GM23338 (cell line): Measurements from ENCODE around the gene IL13. TPM values are rescaled to one million over a fixed set of nuclear protein-coding genes. Genes with fewer than 3 reads are reported as not detected.

Experiments
- ATAC-seq: fragments of 200-7000 bp; cut with Tn5 transposase; 3 replicates; pipeline ENCODE4 v1.9.1; 2020
- DNase-seq: peaks from one replicate; pipeline ENCODE4 v3.0.0-alpha.2; 2015; ENCODE audit warnings: low spot score
- H2AFZ ChIP-seq: fragments of 200-600 bp; sonication (generic); 2 replicates; pipeline ENCODE4 v1.8.0; 2016; ENCODE audit warnings: antibody characterized with exemption, mild to moderate bottlenecking, moderate library complexity
- H3F3A ChIP-seq: fragments of 200-600 bp; sonication (generic); replicated peaks from 2 replicates; pipeline ENCODE4 v1.8.0; 2017; ENCODE audit warnings: antibody characterized with exemption, mixed run types, low read depth
- H3K27ac ChIP-seq: fragments of 200-600 bp; sonication (generic); 2 replicates; pipeline ENCODE4 v1.6.1; 2016; ENCODE audit warnings: low read depth
- H3K27me3 ChIP-seq: fragments of 200-600 bp; sonication (generic); 2 replicates; pipeline ENCODE4 v1.8.0; 2016; ENCODE audit warnings: mild to moderate bottlenecking, mixed run types, moderate library complexity; ENCODE audit not compliant: insufficient read depth
- H3K36me3 ChIP-seq: fragments of 200-600 bp; sonication (generic); 2 replicates; pipeline ENCODE4 v1.8.0; 2016; ENCODE audit warnings: mild to moderate bottlenecking; ENCODE audit not compliant: insufficient read depth
- H3K4me1 ChIP-seq: fragments of 200-600 bp; sonication (generic); 2 replicates; pipeline ENCODE4 v1.8.0; 2016; ENCODE audit warnings: mild to moderate bottlenecking, moderate library complexity; ENCODE audit not compliant: insufficient read depth
- H3K4me2 ChIP-seq: fragments of 200-600 bp; sonication (generic); 2 replicates; pipeline ENCODE4 v1.7.1; 2017; ENCODE audit warnings: mixed run types
- H3K4me3 ChIP-seq: fragments of 200-600 bp; sonication (generic); 2 replicates; pipeline ENCODE4 v1.6.1; 2016; ENCODE audit warnings: mixed run types
- H3K79me2 ChIP-seq: fragments of 200-600 bp; sonication (generic); replicated peaks from 2 replicates; pipeline ENCODE4 v1.8.0; 2017; ENCODE audit warnings: mild to moderate bottlenecking; ENCODE audit not compliant: insufficient read depth
- H3K9me2 ChIP-seq: fragments of 200-600 bp; sonication (generic); 2 replicates; pipeline ENCODE4 v1.8.0; 2017; ENCODE audit not compliant: insufficient read depth
- H4K20me1 ChIP-seq: fragments of 200-600 bp; sonication (generic); replicated peaks from 2 replicates; pipeline ENCODE4 v1.8.0; 2017; ENCODE audit warnings: mild to moderate bottlenecking; ENCODE audit not compliant: insufficient read depth
- H3K27ac Mint-ChIP-seq: 2 replicates; pipeline ENCODE4 v1.8.0; 2020; ENCODE audit warnings: inconsistent platforms, mild to moderate bottlenecking, moderate library complexity, mixed read lengths
- H3K27me3 Mint-ChIP-seq: 3 replicates; pipeline ENCODE4 v1.8.0; 2022; ENCODE audit warnings: low read depth, mild to moderate bottlenecking, moderate library complexity, mixed read lengths, inconsistent platforms; ENCODE audit not compliant: insufficient read depth, poor library complexity
- H3K36me3 Mint-ChIP-seq: 3 replicates; pipeline ENCODE4 v1.8.0; 2021; ENCODE audit warnings: low read depth, mild to moderate bottlenecking, inconsistent platforms, moderate library complexity, mixed read lengths
- H3K4me1 Mint-ChIP-seq: 3 replicates; pipeline ENCODE4 v1.8.0; 2020; ENCODE audit warnings: mild to moderate bottlenecking, inconsistent platforms, mixed read lengths
- H3K4me3 Mint-ChIP-seq: 3 replicates; pipeline ENCODE4 v1.8.0; 2021; ENCODE audit warnings: moderate library complexity, mild to moderate bottlenecking, inconsistent platforms, mixed read lengths
- H3K9me3 Mint-ChIP-seq: 3 replicates; pipeline ENCODE4 v1.8.0; 2020; ENCODE audit warnings: moderate library complexity, mild to moderate bottlenecking, inconsistent platforms, mixed read lengths
- NANOG ChIP-seq: IDR thresholded peaks from 2 replicates; pipeline ENCODE4 v1.6.1; 2016; ENCODE audit warnings: antibody characterized with exemption, borderline replicate concordance
- ZNF114 ChIP-seq: fragments of 250-450 bp; sonication (Bioruptor Pico); IDR thresholded peaks from 2 replicates; pipeline ENCODE4 v1.5.0; 2020; ENCODE audit warnings: mild to moderate bottlenecking, moderate library complexity
- ZNF331 ChIP-seq: fragments of 250-450 bp; sonication (Bioruptor Pico); IDR thresholded peaks from 2 replicates; pipeline ENCODE4 v1.5.0; 2020; ENCODE audit warnings: low read depth, mild to moderate bottlenecking, moderate library complexity
- ZNF462 ChIP-seq: fragments of 250-450 bp; sonication (Bioruptor Pico); IDR thresholded peaks from 2 replicates; pipeline ENCODE4 v1.5.0; 2020; ENCODE audit warnings: mild to moderate bottlenecking, moderate library complexity
- polyA plus RNA-seq: library from polyadenylated mRNA; unstranded; fragments of >200 nt; fragmentation: Nextera tagmentation; extraction: Ambion mirVana; gene quantifications from 2 replicates; pipeline ENCODE4 v1.2.1, GENCODE V29; 2016
- total RNA-seq: library from RNA; depleted of rRNA; stranded (reverse); fragments of >200 nt; shearing (Covaris generic); gene quantifications from 2 replicates; pipeline ENCODE4 v1.2.3, GENCODE V29; 2014
- TF ChIP-seq, protein P1 (sequence below): IDR thresholded peaks from one replicate; pipeline ENCODE4 v1.6.1; 2018; ENCODE audit warnings: antibody characterized with exemption; ENCODE audit not compliant: unreplicated experiment
- TF ChIP-seq, protein P2 (sequence below): IDR thresholded peaks from 2 replicates; pipeline ENCODE4 v1.6.1; 2016; ENCODE audit warnings: antibody characterized with exemption

IL13 gene
- total and polyA plus RNA-seq, 2 experiments from 2014 or later, result not detected

DNA sequence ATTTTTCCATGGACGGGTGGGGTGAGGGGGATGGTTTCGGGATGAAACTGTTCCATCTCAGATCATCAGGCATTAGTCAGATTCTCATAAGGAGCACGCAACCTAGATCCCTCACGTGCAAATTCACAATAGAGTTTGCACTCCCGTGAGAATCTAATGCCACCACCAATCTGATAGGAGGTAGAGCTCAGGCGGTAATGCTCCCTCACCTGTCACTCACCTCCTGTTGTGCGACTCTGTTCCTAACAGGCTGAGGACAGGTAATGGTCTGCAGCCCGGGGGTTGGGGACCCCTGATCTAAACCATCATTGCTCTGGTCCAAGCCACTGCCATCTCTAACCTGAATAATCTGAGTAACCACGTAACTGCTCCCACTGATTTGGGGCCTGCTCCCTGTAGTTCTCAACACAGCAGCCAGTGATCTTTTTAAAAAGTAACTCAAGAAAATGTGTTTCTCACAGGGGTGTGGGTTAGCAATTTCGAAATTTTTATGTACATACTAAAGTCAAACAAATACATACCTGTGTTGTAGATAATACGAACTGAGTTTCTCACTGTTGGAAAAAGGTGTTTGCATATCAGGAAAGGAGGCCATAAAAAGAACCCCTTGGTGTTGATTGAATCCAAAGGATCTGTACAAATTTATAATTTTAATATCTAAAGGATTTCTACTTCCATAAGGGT, 11.2 kb upstream of the IL13 start:
- H2AFZ ChIP-seq, result no peak overlapping the region
- H3K36me3 ChIP-seq, result peaks cover 4% of the 10 kb centered on the region
- H3K4me1 Mint-ChIP-seq, result peaks cover 18% of the 10 kb centered on the region
- no peak overlapping the region for H3K4me3 Mint-ChIP-seq
- H3K27me3 ChIP-seq, result no peaks in the 10 kb centered on the region
- H3K9me2 ChIP-seq, result no peaks in the 10 kb centered on the region
- no peak overlapping the region for H3K27ac Mint-ChIP-seq
- DNase-seq (no peak), ATAC-seq (no peak)
- H3K79me2 ChIP-seq, result no peaks in the 10 kb centered on the region
- no peaks in the 10 kb centered on the region for H4K20me1 ChIP-seq
- H3F3A ChIP-seq, result no peaks in the 10 kb centered on the region
- H3K9me3 Mint-ChIP-seq, result peaks cover 11% of the 10 kb centered on the region; the same call in 2 of the 3 replicates
- no peak overlapping the region for H3K4me3 ChIP-seq
- H3K4me1 ChIP-seq, result peaks cover 18% of the 10 kb centered on the region
- H3K27ac ChIP-seq, result no peak overlapping the region
- TF ChIP-seq NANOG (no peak), ZNF331 (CRISPR knock-in tag) (no peak), ZNF462 (CRISPR knock-in tag) (no peak), ZNF114 (CRISPR knock-in tag) (no peak)
- TF ChIP-seq, protein P1, sequence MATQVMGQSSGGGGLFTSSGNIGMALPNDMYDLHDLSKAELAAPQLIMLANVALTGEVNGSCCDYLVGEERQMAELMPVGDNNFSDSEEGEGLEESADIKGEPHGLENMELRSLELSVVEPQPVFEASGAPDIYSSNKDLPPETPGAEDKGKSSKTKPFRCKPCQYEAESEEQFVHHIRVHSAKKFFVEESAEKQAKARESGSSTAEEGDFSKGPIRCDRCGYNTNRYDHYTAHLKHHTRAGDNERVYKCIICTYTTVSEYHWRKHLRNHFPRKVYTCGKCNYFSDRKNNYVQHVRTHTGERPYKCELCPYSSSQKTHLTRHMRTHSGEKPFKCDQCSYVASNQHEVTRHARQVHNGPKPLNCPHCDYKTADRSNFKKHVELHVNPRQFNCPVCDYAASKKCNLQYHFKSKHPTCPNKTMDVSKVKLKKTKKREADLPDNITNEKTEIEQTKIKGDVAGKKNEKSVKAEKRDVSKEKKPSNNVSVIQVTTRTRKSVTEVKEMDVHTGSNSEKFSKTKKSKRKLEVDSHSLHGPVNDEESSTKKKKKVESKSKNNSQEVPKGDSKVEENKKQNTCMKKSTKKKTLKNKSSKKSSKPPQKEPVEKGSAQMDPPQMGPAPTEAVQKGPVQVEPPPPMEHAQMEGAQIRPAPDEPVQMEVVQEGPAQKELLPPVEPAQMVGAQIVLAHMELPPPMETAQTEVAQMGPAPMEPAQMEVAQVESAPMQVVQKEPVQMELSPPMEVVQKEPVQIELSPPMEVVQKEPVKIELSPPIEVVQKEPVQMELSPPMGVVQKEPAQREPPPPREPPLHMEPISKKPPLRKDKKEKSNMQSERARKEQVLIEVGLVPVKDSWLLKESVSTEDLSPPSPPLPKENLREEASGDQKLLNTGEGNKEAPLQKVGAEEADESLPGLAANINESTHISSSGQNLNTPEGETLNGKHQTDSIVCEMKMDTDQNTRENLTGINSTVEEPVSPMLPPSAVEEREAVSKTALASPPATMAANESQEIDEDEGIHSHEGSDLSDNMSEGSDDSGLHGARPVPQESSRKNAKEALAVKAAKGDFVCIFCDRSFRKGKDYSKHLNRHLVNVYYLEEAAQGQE, result no peak
- TF ChIP-seq, protein P2, sequence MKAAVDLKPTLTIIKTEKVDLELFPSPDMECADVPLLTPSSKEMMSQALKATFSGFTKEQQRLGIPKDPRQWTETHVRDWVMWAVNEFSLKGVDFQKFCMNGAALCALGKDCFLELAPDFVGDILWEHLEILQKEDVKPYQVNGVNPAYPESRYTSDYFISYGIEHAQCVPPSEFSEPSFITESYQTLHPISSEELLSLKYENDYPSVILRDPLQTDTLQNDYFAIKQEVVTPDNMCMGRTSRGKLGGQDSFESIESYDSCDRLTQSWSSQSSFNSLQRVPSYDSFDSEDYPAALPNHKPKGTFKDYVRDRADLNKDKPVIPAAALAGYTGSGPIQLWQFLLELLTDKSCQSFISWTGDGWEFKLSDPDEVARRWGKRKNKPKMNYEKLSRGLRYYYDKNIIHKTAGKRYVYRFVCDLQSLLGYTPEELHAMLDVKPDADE, result no peak
- peaks cover 2% of the 10 kb centered on the region for H3K27me3 Mint-ChIP-seq
- H3K36me3 Mint-ChIP-seq, result peaks cover 30% of the 10 kb centered on the region
- no peak overlapping the region for H3K4me2 ChIP-seq
